Activated CD4-positive, alpha-beta T cell treated with anti-CD3 and anti-CD28 coated beads, Interleukin-2, amount 10 ng/mL, durations not matched to agents 7 days and 5 days (primary cell): ENCODE measurements around the gene TICAM2. TPM values are rescaled to one million over a fixed set of nuclear protein-coding genes. Genes with fewer than 3 reads are reported as not detected.
"Not testable (repeated sequence)": the region's sequence is repeated elsewhere in the genome, so short reads cannot be mapped to it uniquely, and the experiment has no call there.

ENCODE experiments used
- CTCF ChIA-PET: fragments of 350-600 bp; sonication (Branson Sonifier 250); formaldehyde crosslinking; loops from one replicate; lab custom pipeline; 2021; ENCODE audit warnings: antibody characterized with exemption; lab: Charles Lee
- POLR2A ChIA-PET: fragments of 350-600 bp; sonication (Branson Sonifier 250); formaldehyde crosslinking; loops from one replicate; lab custom pipeline; 2021; ENCODE audit warnings: antibody characterized with exemption; lab: Charles Lee
- DNase-seq: peaks from one replicate; pipeline ENCODE4 v3.0.0-alpha.2; 2020
- H3K27ac Mint-ChIP-seq: one replicate; pipeline ENCODE4 v1.8.0; 2021; ENCODE audit warnings: mild to moderate bottlenecking, moderate library complexity, mixed read lengths
- H3K27me3 Mint-ChIP-seq: one replicate; pipeline ENCODE4 v1.8.0; 2021; ENCODE audit warnings: mixed read lengths
- H3K36me3 Mint-ChIP-seq: one replicate; pipeline ENCODE4 v1.8.0; 2021; ENCODE audit warnings: low read depth, mixed read lengths
- H3K4me1 Mint-ChIP-seq: one replicate; pipeline ENCODE4 v1.8.0; 2021; ENCODE audit warnings: mixed read lengths
- H3K4me3 Mint-ChIP-seq: one replicate; pipeline ENCODE4 v1.8.0; 2021; ENCODE audit warnings: mild to moderate bottlenecking, moderate library complexity, mixed read lengths
- H3K9me3 Mint-ChIP-seq: one replicate; pipeline ENCODE4 v1.8.0; 2021; ENCODE audit warnings: mixed read lengths
- total RNA-seq, 2 experiments: library from RNA; stranded (reverse); gene quantifications; one replicate each; pipeline ENCODE4 v1.2.3, GENCODE V29; 2021

The TICAM2 gene, protein sequence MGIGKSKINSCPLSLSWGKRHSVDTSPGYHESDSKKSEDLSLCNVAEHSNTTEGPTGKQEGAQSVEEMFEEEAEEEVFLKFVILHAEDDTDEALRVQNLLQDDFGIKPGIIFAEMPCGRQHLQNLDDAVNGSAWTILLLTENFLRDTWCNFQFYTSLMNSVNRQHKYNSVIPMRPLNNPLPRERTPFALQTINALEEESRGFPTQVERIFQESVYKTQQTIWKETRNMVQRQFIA
- total RNA-seq = 1 to 10 TPM; 1.1 to 1.4 TPM

DNA sequence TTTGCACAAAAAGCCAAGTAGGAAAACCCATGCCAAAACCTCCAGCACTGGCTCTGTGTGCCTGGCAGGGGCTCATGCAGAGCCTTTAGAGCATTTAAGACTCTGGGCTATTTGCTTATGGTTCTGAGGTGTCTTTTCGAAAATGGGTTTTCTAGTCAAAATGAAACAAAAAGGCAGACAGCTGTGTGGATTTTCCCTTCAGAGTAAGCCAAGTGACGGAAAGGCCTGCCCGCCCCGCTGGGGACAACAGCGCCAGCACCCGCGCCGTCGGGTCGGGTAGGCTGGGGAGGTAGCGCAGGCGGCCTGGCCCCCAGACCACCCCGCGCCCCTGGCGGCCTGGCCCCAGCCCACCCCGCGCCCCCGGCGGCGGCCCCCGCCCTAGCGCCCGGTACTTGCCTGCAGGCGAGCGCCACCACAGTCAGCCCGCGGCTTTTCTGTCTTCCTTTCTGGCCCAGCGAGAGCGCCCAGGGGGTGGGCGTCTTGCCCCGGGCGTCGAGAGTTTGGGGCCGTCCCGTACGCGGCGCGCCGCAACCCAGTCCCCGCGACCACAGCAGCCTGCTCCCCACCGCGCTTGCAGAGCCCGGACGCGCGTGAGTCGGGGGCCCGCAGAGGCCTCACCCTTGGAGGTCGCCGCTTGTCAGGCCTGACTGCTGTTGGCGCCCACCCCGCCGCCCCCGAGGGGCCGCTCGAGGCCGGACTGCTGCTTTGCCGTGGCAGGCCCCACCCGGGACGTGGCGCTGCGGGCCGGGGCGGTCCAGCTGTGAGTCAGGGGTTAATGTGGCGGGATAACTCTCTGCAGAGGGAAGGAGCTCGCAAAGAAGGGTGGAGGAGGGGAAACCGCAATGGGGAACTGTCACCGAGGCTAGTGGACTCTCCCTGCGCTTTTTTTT, at the start of gene TICAM2:
Gene TICAM2, minus strand, starts transcription at position 779 of the 890 bp plus-strand sequence. CDS start 21,223 bp downstream, outside the sequence.
- CTCF ChIA-PET = interaction anchor here (0.6 to 2.5 kb wide), 5 partner anchors 10 to 166 kb away, joined by 3 to 11 read pairs (median 4); no protein-coding TSS in a partner anchor
- peaks cover 24% of the 10 kb centered on the region for H3K4me1 Mint-ChIP-seq
- POLR2A ChIA-PET = interaction anchor here (0.8 kb wide), 1 partner anchor 12 kb away, joined by 4 read pairs; no protein-coding TSS in a partner anchor
- H3K27ac Mint-ChIP-seq = peak within 1 kb of the TSS; percentile 75
- no peaks in the 10 kb centered on the region for H3K27me3 Mint-ChIP-seq
- peak; percentile 54 for DNase-seq
- peaks cover 33% of the 10 kb centered on the region for H3K36me3 Mint-ChIP-seq
- peak within 1 kb of the TSS; percentile 67 for H3K4me3 Mint-ChIP-seq
- H3K9me3 Mint-ChIP-seq = no peaks in the 10 kb centered on the region

DNA sequence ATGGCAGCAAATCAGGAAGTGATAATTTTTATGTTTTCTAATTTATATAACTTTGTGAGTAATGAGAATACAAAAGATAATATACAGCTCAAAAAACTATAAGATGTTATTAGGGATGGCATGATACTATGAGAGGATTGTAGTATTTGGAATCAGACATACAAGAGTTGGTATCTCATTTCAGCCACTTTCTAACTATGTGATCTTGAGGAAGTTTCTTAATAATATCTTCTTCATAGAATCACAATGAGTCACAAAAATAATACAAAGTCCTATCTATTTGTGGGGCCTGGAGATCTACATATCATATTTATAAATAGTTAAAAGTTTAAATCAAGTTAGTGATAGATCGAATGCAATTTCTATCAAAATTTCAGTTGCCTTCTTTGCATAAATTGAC, 47.3 kb upstream of the TICAM2 start:
- DNase-seq = no peak
- H3K27ac Mint-ChIP-seq = no peak overlapping the region
- POLR2A ChIA-PET = no interaction called here
- no peaks in the 10 kb centered on the region for H3K36me3 Mint-ChIP-seq
- H3K9me3 Mint-ChIP-seq = no peaks in the 10 kb centered on the region
- H3K4me1 Mint-ChIP-seq = no peaks in the 10 kb centered on the region
- H3K4me3 Mint-ChIP-seq = no peak overlapping the region
- CTCF ChIA-PET = no interaction called here
- peaks cover 28% of the 10 kb centered on the region for H3K27me3 Mint-ChIP-seq

GRCh38 chr5:115648056-115648455, 45.8 kb upstream of the TICAM2 start:
- Mint-ChIP-seq H3K36me3 (no peaks in the 10 kb centered on the region), H3K4me3 (no peak overlapping the region), H3K27ac (no peak overlapping the region), H3K27me3 (peaks cover 40% of the 10 kb centered on the region), H3K4me1 (no peaks in the 10 kb centered on the region), H3K9me3 (no peaks in the 10 kb centered on the region)
- ChIA-PET POLR2A (no interaction called here), CTCF (no interaction called here)
- no peak for DNase-seq

DNA sequence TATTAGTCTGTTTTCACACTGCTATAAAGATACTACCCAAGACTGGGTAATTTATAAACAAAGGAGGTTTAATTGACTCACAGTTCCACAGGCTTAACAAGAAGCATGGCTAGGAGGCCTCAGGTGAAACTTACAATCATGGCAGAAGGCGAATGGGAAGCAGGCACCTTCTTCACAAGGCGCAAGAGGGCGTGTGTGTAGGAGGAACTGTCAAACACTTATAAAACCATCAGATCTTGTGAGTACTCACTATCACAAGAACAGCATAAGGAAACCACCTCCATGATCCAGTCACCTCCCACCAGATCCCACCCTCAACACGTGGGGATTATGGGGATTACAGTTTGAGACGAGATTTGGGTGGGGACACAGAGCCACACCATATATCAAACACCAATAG, 43.1 kb upstream of the TICAM2 start:
- H3K4me3 Mint-ChIP-seq, POLR2A ChIA-PET, H3K27ac Mint-ChIP-seq, H3K9me3 Mint-ChIP-seq, DNase-seq, H3K4me1 Mint-ChIP-seq, H3K36me3 Mint-ChIP-seq: not testable (repeated sequence)
- CTCF ChIA-PET = interaction anchor here (1.3 kb wide), 1 partner anchor 11 kb away, joined by 4 read pairs; no protein-coding TSS in a partner anchor
- peaks cover 52% of the 10 kb centered on the region for H3K27me3 Mint-ChIP-seq

DNA sequence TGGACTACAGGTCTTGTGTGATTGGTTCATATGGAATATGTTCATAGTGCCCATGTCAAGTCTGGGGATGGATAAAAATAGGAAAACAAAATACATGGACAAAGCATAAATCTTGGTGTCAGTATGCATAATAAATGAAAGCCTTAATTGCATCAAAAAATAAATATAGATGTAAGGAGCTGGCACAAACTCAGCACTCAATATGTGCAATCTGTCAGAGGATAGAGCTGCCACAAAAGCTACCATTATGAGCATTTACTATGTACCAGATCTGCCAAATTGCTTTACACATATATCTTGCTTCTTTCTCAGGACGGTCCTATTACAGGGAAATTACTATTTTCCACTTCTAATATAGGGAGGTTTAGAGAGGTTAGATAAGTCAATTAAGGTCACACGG, 41.8 kb upstream of the TICAM2 start:
- CTCF ChIA-PET = interaction anchor here (0.6 to 1.3 kb wide), 2 partner anchors 10 to 180 kb away, joined by 3 to 4 read pairs; no protein-coding TSS in a partner anchor
- Mint-ChIP-seq H3K9me3 (no peaks in the 10 kb centered on the region), H3K36me3 (no peaks in the 10 kb centered on the region)

DNA sequence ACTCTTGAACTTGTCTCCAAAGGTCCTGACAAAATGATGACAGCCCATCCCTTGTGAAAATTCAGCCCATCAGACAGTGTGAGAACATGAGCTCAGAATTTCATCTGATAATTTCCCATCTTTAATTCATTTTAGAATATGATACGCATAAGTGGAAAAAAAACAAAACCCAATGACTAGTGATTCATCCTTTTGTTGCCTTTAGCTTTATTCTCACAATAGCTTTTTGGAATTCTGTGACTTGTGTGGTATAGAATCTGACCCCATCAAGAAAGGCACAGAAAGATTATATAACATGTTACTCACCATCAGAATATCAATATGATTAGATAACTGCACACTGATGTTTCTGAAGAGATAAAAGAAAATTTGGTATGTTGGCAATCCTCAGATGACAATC, 39.7 kb upstream of the TICAM2 start:
- no peak overlapping the region for H3K27ac Mint-ChIP-seq
- ChIA-PET POLR2A (no interaction called here), CTCF (no interaction called here)
- peaks cover 63% of the 10 kb centered on the region for H3K27me3 Mint-ChIP-seq
- no peak overlapping the region for H3K4me3 Mint-ChIP-seq
- DNase-seq = no peak
- H3K36me3 Mint-ChIP-seq = no peaks in the 10 kb centered on the region
- H3K4me1 Mint-ChIP-seq = peaks cover 11% of the 10 kb centered on the region
- no peaks in the 10 kb centered on the region for H3K9me3 Mint-ChIP-seq

More for the DNA sequence above, 41.8 kb upstream of the TICAM2 start:
- Mint-ChIP-seq H3K27me3 (peaks cover 53% of the 10 kb centered on the region), H3K27ac (no peak overlapping the region), H3K4me1 (no peaks in the 10 kb centered on the region), H3K4me3 (no peak overlapping the region)
- POLR2A ChIA-PET = no interaction called here
- DNase-seq = no peak

DNA sequence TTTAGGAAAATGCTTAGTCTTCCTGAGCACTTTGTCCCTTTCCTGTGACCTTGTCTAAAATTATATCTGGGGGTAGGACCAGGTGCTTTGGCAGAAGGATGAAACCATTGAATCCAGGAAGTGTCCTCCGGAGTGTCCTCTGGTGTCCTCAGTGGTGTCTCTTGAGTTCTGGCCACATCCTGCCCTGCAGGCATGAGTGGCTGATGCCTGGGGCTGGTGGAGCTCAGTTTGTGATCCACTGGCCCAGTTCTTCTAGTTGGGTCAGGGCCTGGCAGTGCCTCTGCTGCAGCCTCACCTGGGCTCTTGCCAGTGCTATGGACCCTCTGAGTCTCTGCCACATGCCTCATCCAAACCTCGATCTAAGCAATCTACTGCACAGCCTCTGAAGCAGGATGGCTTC, 38.0 kb upstream of the TICAM2 start:
- Mint-ChIP-seq H3K4me1 (peaks cover 20% of the 10 kb centered on the region), H3K27ac (no peak overlapping the region), H3K9me3 (no peaks in the 10 kb centered on the region), H3K4me3 (no peak overlapping the region), H3K36me3 (no peaks in the 10 kb centered on the region), H3K27me3 (peaks cover 68% of the 10 kb centered on the region)
- CTCF ChIA-PET = no interaction called here
- POLR2A ChIA-PET = no interaction called here
- DNase-seq = no peak

- Mint-ChIP-seq H3K4me1 (peaks cover 26% of the 10 kb centered on the region), H3K27ac (no peak overlapping the region), H3K4me3 (no peak overlapping the region), H3K36me3 (no peaks in the 10 kb centered on the region), H3K27me3 (peaks cover 61% of the 10 kb centered on the region), H3K9me3 (no peaks in the 10 kb centered on the region)
- ChIA-PET POLR2A (no interaction called here), CTCF (no interaction called here)
- no peak for DNase-seq
These were observed 37.1 kb upstream of the TICAM2 start for GRCh38 chr5:115639377-115639776.

DNA sequence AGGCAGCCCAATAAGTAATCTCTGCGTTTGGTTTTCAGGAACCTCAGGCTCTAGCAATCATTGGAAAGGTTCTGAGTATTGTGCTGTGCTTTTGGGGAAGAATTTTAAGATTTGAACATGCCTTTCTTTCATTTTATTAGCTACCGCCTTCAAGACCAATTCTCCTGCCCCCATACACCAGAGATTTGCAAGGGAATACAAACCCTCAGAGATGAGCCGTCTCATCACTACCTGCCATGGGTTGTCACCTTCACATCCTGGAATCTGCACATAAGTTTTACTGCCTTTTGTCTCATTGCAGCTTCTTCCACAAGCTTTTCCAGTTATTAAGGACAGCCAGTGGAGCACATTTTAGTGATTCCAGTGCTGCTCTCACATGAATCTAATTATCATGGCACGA, 35.2 kb upstream of the TICAM2 start:
- peaks cover 57% of the 10 kb centered on the region for H3K27me3 Mint-ChIP-seq
- H3K27ac Mint-ChIP-seq = no peak overlapping the region
- ChIA-PET POLR2A (no interaction called here), CTCF (no interaction called here)
- no peak overlapping the region for H3K4me3 Mint-ChIP-seq
- no peaks in the 10 kb centered on the region for H3K9me3 Mint-ChIP-seq
- no peak for DNase-seq
- no peaks in the 10 kb centered on the region for H3K36me3 Mint-ChIP-seq
- peaks cover 39% of the 10 kb centered on the region for H3K4me1 Mint-ChIP-seq

GRCh38 chr5:115636008-115636407, 33.7 kb upstream of the TICAM2 start:
- no peak overlapping the region for H3K27ac Mint-ChIP-seq
- H3K4me1 Mint-ChIP-seq = peaks cover 40% of the 10 kb centered on the region
- POLR2A ChIA-PET = no interaction called here
- H3K4me3 Mint-ChIP-seq = no peak overlapping the region
- DNase-seq = no peak
- H3K36me3 Mint-ChIP-seq = no peaks in the 10 kb centered on the region
- CTCF ChIA-PET = interaction anchor here (0.7 to 3.1 kb wide), 4 partner anchors 9 to 205 kb away, joined by 3 to 13 read pairs (median 5); partner anchors contain the start of genes AP3S1, ATG12 and TMED7
- peaks cover 54% of the 10 kb centered on the region for H3K27me3 Mint-ChIP-seq
- no peaks in the 10 kb centered on the region for H3K9me3 Mint-ChIP-seq

GRCh38 chr5:115634343-115635132, 32.3 kb upstream of the TICAM2 start:
- peak; percentile 86 for DNase-seq
- ChIA-PET CTCF (interaction anchor here (1.0 to 3.1 kb wide), 4 partner anchors 10 to 207 kb away, joined by 4 to 13 read pairs (median 5); partner anchors contain the start of genes AP3S1, ATG12 and TMED7), POLR2A (no interaction called here)
- peak overlapping the region; percentile 69 for H3K4me3 Mint-ChIP-seq
- peaks cover 40% of the 10 kb centered on the region for H3K4me1 Mint-ChIP-seq
- H3K36me3 Mint-ChIP-seq = no peaks in the 10 kb centered on the region
- H3K9me3 Mint-ChIP-seq = no peaks in the 10 kb centered on the region
- H3K27ac Mint-ChIP-seq = peak overlapping the region; percentile 41
- H3K27me3 Mint-ChIP-seq = peaks cover 53% of the 10 kb centered on the region

DNA sequence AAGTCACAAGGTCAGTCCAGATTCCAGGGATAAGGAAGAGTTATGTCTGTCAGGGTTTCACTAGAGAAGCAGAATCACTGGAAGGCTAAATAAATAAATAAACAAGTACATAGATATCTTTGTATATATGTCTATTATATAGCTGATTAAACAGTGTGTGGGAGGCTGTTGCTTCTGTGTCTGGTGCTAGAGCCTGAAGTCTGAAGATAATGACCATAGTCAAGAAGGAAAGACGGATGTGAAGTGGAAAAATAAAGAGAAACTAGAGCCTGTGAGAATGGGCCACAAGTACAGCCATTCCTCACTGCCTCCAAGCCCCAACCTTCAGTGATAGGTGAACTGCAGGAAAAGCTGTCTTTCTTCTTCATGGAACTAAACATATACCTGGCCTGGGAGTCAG, 27.6 kb upstream of the TICAM2 start:
- CTCF ChIA-PET = no interaction called here
- Mint-ChIP-seq H3K36me3 (no peaks in the 10 kb centered on the region), H3K27ac (no peak overlapping the region), H3K9me3 (no peaks in the 10 kb centered on the region), H3K27me3 (peaks cover 18% of the 10 kb centered on the region), H3K4me1 (peaks cover 28% of the 10 kb centered on the region), H3K4me3 (no peak overlapping the region)
- POLR2A ChIA-PET = no interaction called here
- DNase-seq = no peak
